ENCODE data around the gene MRS2.

- TF ChIP-seq CTCF (IDR thresholded peaks at IDR 0.05) (no peak), POLR2A (IDR thresholded peaks at IDR 0.05; ENCODE audit: low read depth) (no peak)
Observed at GRCh38 chr6:24425091-24425490, 22.4 kb downstream of the MRS2 start.
